Colonic mucosa (tissue), 4 donors: ENCODE results near the gene SAE1. TPM values are rescaled to one million over a fixed set of nuclear protein-coding genes. Genes with fewer than 3 reads are reported as not detected.

Source experiments
- DNase-seq: peaks from one replicate; pipeline ENCODE4 v3.0.0-alpha.2; 2020
- H3K27ac ChIP-seq: fragments of 200-600 bp; one replicate; pipeline ENCODE4 v1.8.0; 2021
- H3K27me3 ChIP-seq: fragments of 200-600 bp; one replicate; pipeline ENCODE4 v1.8.0; 2021
- H3K36me3 ChIP-seq: fragments of 200-600 bp; one replicate; pipeline ENCODE4 v1.8.0; 2021
- H3K4me1 ChIP-seq: fragments of 200-600 bp; one replicate; pipeline ENCODE4 v1.8.0; 2021; ENCODE audit warnings: mild to moderate bottlenecking
- H3K4me3 ChIP-seq: fragments of 200-600 bp; one replicate; pipeline ENCODE4 v1.8.0; 2021
- H3K9ac ChIP-seq, 2 donors: one replicate each; pipeline ENCODE4 v1.7.0; 2013; ENCODE audit warnings: control low read depth in 2 of 2, low read depth in 2 of 2, low read length in 2 of 2
- H3K9me3 ChIP-seq: fragments of 200-600 bp; one replicate; pipeline ENCODE4 v1.8.0; 2021
- CTCF ChIP-seq: fragments of 200-600 bp; IDR thresholded peaks from one replicate; pipeline ENCODE4 v1.8.0; 2022; ENCODE audit warnings: antibody characterized with exemption, mild to moderate bottlenecking
- intact Hi-C: fragments of 100-400 bp; cut with DNase I; formaldehyde crosslinking; loops from one replicate; pipeline ENCODE4 v1.14.1; 2022
- total RNA-seq, 2 donors: library from RNA; stranded (reverse); fragmentation: NEBNext Ultra II Directional in 1 of 2; extraction: Animal tissue kit (Norgen Biotek cat#: 25700) in 1 of 2; gene quantifications; one replicate each; pipeline ENCODE4 v1.2.1, GENCODE V29; 2021
- donor health status: healthy.
- donor health status: DM: no; HTN: no; CAD: no.
- donor health status: DM: no; HTN: no; CAD: no.

The SAE1 gene
- total RNA-seq, 2 donors from 2014 or later = 64.5 to 92.0 TPM

GRCh38 chr19:47232422-47233211 lies 102.0 kb downstream of the SAE1 start:
- peak; percentile 70 for DNase-seq
- Histone ChIP-seq H3K27me3 (no peaks in the 10 kb centered on the region), H3K4me3 (peak overlapping the region; percentile 45), H3K9ac (peak overlapping the region; percentile 60 to 100), H3K4me1 (no peaks in the 10 kb centered on the region), H3K9me3 (no peaks in the 10 kb centered on the region), H3K36me3 (no peaks in the 10 kb centered on the region), H3K27ac (peak overlapping the region; percentile 88)
- intact Hi-C loops = no loop called here
- TF ChIP-seq CTCF = no peak

GRCh38 chr19:47236072-47236675 lies 105.5 kb downstream of the SAE1 start:
- H3K27ac ChIP-seq = no peak overlapping the region
- no peaks in the 10 kb centered on the region for H3K9me3 ChIP-seq
- no peak for DNase-seq
- intact Hi-C loops = no loop called here
- peaks cover 19% of the 10 kb centered on the region for H3K27me3 ChIP-seq
- TF ChIP-seq CTCF = no peak
- no peaks in the 10 kb centered on the region for H3K36me3 ChIP-seq
- no peak overlapping the region for H3K9ac ChIP-seq
- H3K4me3 ChIP-seq = no peak overlapping the region
- no peaks in the 10 kb centered on the region for H3K4me1 ChIP-seq

GRCh38 chr19:47239152-47239551 lies 108.5 kb downstream of the SAE1 start:
- H3K4me3 ChIP-seq = peak overlapping the region; percentile 15
- H3K27ac ChIP-seq = no peak overlapping the region
- DNase-seq = no peak
- H3K9me3 ChIP-seq = no peaks in the 10 kb centered on the region
- H3K4me1 ChIP-seq = no peaks in the 10 kb centered on the region
- TF ChIP-seq CTCF = no peak
- H3K36me3 ChIP-seq = no peaks in the 10 kb centered on the region
- intact Hi-C loops = no loop called here
- H3K27me3 ChIP-seq = peaks cover 19% of the 10 kb centered on the region
- no peak overlapping the region for H3K9ac ChIP-seq

- intact Hi-C loops = loop anchor here (5.0 kb wide), 1 partner anchor 92 kb away; no protein-coding TSS in a partner anchor
- Histone ChIP-seq H3K9me3 (no peaks in the 10 kb centered on the region), H3K9ac (peak overlapping the region in 1 of 2 donors; percentile 19), H3K27ac (no peak overlapping the region), H3K27me3 (peaks cover 19% of the 10 kb centered on the region), H3K36me3 (no peaks in the 10 kb centered on the region), H3K4me3 (peak overlapping the region; percentile 15), H3K4me1 (peaks cover 5% of the 10 kb centered on the region)
- no peak for TF ChIP-seq CTCF
- no peak for DNase-seq
Observed at GRCh38 chr19:47239610-47240296, 109.1 kb downstream of the SAE1 start.

- Histone ChIP-seq H3K9me3 (no peaks in the 10 kb centered on the region), H3K4me1 (peaks cover 5% of the 10 kb centered on the region), H3K27me3 (peaks cover 19% of the 10 kb centered on the region), H3K9ac (peak overlapping the region in 1 of 2 donors; percentile 38), H3K4me3 (no peak overlapping the region), H3K27ac (no peak overlapping the region), H3K36me3 (no peaks in the 10 kb centered on the region)
- TF ChIP-seq CTCF = no peak
- DNase-seq = no peak
- intact Hi-C loops = loop anchor here (5.0 kb wide), 1 partner anchor 93 kb away; no protein-coding TSS in a partner anchor
Observed at GRCh38 chr19:47240556-47240955, 109.9 kb downstream of the SAE1 start.
